Adrenal gland (tissue), 5 donors: Measurements from ENCODE around the gene SOX4.

Experiments used
- CTCF ChIP-seq, 6 experiments: fragments of 450-650 bp in 4 of 6; fragments of 200-600 bp in 2 of 6; sonication (generic) in 1 of 6; IDR thresholded peaks; 1 replicate in 5 of 6; 2 replicates in 1 of 6; pipeline versions ENCODE4 v1.5.1 to v1.8.0; 2016 to 2021; ENCODE audit warnings: antibody characterized with exemption in 6 of 6, mild to moderate bottlenecking in 2 of 6, moderate library complexity in 1 of 6
- POLR2A ChIP-seq, 2 donors: fragments of 450-650 bp; IDR thresholded peaks; one replicate each; pipeline ENCODE4 v1.6.1; 2017; ENCODE audit warnings: antibody characterized with exemption in 2 of 2, mild to moderate bottlenecking in 2 of 2, moderate library complexity in 1 of 2
- donor health status: DM: no; HTN: no; CAD: no.

- TF ChIP-seq POLR2A (IDR thresholded peaks at IDR 0.05) = no peak
- no peak for TF ChIP-seq CTCF (IDR thresholded peaks at IDR 0.05)
These were observed 4.5 kb downstream of the SOX4 start for GRCh38 chr6:21597801-21598673.
